Mucosa of descending colon (tissue), 3 donors: Measurements from ENCODE around the gene ACBD4. TPM values are rescaled to one million over a fixed set of nuclear protein-coding genes. Genes with fewer than 3 reads are reported as not detected.

ENCODE experiments used
- ATAC-seq: fragments of 200-7000 bp; cut with Tn5 transposase; one replicate; pipeline ENCODE4 v1.9.1; 2020; ENCODE audit warnings: mild to moderate bottlenecking, moderate library complexity
- DNase-seq, 3 donors: peaks; one replicate each; pipeline ENCODE4 v3.0.0-alpha.2; 2020
- H3K36me3 ChIP-seq: fragments of 200-600 bp; one replicate; pipeline ENCODE4 v1.8.0; 2021; ENCODE audit warnings: low read depth, mild to moderate bottlenecking
- H3K4me1 ChIP-seq: fragments of 200-600 bp; one replicate; pipeline ENCODE4 v1.8.0; 2021; ENCODE audit warnings: low read depth, mild to moderate bottlenecking
- H3K4me3 ChIP-seq: fragments of 200-600 bp; one replicate; pipeline ENCODE4 v1.8.0; 2021; ENCODE audit warnings: mild to moderate bottlenecking
- H3K9me3 ChIP-seq: fragments of 200-600 bp; one replicate; pipeline ENCODE4 v1.8.0; 2021; ENCODE audit warnings: mild to moderate bottlenecking
- CTCF ChIP-seq: fragments of 200-600 bp; IDR thresholded peaks from one replicate; pipeline ENCODE4 v1.8.0; 2022; ENCODE audit warnings: antibody characterized with exemption, mild to moderate bottlenecking
- intact Hi-C, 2 donors: fragments of 100-400 bp; cut with DNase I in 1 of 2; cut with micrococcal nuclease in 1 of 2; formaldehyde crosslinking; loops; one replicate each; pipeline versions ENCODE4 v1.11.0 to v1.11.1; 2022; cut with DNase I, micrococcal nuclease
- total RNA-seq, 3 donors: library from RNA; stranded (reverse); fragmentation: NEBNext Ultra II Directional in 2 of 3; extraction: Animal tissue kit (Norgen Biotek cat#: 25700) in 2 of 3; gene quantifications; one replicate each; pipeline versions ENCODE4 v1.2.1 to v1.2.4, GENCODE V29; 2021 to 2023
- donor health status: DM: no; HTN: no; CAD: no; lungs with moderate emphysema.
- donor health status: DM: no; HTN: no; CAD: no.
- donor health status: DM: no; HTN: yes; CAD: no.

ACBD4 gene
- total RNA-seq, 3 donors from 2014 or later: 18.1 to 28.7 (median 26.3) TPM

- no peaks in the 10 kb centered on the region for H3K4me1 ChIP-seq
- no peak for ATAC-seq
- no peaks in the 10 kb centered on the region for H3K9me3 ChIP-seq
- no peak for DNase-seq
- no peak for TF ChIP-seq CTCF
- H3K4me3 ChIP-seq: no peak overlapping the region
- intact Hi-C loops: loop anchor here in 1 of 2 donors (10.0 kb wide), 1 partner anchor 190 kb away; no protein-coding TSS in a partner anchor
- peaks cover under 1% of the 10 kb centered on the region for H3K36me3 ChIP-seq
Observed at GRCh38 chr17:45114117-45114932, 21.2 kb upstream of the ACBD4 start.

DNA sequence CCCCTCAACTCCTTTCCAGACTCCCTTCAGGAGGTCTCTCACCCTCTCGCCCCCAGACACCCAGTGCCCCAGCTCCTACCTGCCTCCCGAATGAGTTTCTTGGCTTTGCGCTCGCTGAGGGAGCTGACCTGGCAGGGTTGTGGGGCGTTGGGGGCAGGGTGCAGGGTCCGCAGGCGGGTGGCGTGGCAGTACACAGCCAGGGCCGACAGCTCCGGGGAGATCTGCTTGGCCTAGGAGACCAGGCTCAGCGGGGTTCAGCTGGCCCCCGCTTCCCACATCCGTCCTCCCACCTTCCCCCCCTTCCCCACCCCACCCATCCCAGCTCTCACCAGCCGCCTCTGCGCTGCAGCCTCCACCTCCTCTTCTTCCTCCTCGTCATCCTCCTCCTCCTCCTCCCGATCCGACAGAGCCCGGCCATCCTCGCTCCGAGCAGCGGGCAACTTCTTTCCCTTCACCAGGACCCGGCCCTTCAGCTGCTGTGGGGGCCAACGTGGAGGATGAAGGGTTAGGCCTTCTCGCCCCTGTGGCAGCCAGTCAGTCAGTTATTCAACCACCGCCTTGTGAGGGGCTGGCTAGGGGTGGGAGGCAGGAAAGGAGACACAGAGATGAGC is 20.4 kb upstream of the ACBD4 start:
- intact Hi-C loops: loop anchor here in 1 of 2 donors (10.0 kb wide), 1 partner anchor 190 kb away; no protein-coding TSS in a partner anchor
- DNase-seq (no peak), ATAC-seq (no peak)
- no peak overlapping the region for H3K4me3 ChIP-seq
- TF ChIP-seq CTCF: no peak
- no peaks in the 10 kb centered on the region for H3K4me1 ChIP-seq
- peaks cover 4% of the 10 kb centered on the region for H3K36me3 ChIP-seq
- no peaks in the 10 kb centered on the region for H3K9me3 ChIP-seq

DNA sequence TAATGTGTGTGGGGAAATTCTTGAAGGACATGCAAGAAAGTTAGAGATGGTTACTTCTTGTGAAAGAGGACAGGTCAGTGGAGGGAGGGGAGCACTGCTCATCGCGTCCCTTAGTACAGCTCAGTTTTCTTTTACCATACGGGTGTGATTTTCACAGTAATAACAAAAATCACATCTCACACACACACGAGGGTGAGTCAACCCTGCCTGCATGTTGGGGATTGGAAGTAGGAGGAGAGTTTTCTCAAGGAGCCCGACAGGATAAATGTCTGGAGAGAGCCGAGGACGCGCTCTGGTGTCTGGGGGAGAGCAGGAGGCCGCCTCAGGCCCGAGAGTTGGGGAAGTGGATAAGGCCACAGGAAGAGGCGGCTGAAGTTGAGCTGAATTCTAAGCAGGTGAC is 19.6 kb upstream of the ACBD4 start:
- no peak for ATAC-seq
- Histone ChIP-seq H3K36me3 (peaks cover 4% of the 10 kb centered on the region), H3K9me3 (no peaks in the 10 kb centered on the region), H3K4me3 (no peak overlapping the region), H3K4me1 (no peaks in the 10 kb centered on the region)
- TF ChIP-seq CTCF: no peak
- DNase-seq: no peak
- intact Hi-C loops: loop anchor here in 1 of 2 donors (10.0 kb wide), 1 partner anchor 191 kb away; no protein-coding TSS in a partner anchor

DNA sequence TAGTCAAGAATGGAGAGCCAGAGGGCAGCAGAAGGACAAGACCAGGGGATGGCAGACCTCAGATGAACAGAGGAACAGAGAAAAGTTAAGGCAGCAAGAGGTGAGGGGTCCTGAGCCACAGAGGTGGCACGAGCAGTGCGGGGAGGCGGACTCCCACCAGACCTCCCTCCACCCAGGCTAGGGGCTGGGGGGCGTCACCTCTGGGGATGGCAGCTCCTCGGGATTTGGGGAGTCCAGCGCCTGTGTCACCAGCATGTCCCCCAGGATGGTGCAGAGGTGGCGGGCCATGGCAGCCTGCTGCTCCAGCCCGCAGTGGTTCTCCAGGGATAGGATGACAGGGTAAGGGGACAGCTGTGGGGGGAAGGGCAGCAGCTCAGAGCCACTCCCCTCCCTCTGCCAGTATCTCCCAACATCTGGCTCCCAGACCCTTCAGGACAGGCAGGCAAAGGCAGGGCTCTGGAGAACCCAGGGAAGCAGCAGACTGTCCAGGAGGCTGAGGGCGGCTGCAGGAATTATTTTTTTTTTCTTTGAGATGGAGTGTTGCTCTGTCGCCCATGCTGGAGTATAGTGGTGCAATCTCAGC is 19.0 kb upstream of the ACBD4 start:
- no peak for TF ChIP-seq CTCF
- Histone ChIP-seq H3K9me3 (no peaks in the 10 kb centered on the region), H3K4me3 (no peak overlapping the region), H3K4me1 (no peaks in the 10 kb centered on the region), H3K36me3 (peaks cover 4% of the 10 kb centered on the region)
- no peak for DNase-seq
- ATAC-seq: no peak
- intact Hi-C loops: loop anchor here in 1 of 2 donors (10.0 kb wide), 1 partner anchor 192 kb away; no protein-coding TSS in a partner anchor

DNA sequence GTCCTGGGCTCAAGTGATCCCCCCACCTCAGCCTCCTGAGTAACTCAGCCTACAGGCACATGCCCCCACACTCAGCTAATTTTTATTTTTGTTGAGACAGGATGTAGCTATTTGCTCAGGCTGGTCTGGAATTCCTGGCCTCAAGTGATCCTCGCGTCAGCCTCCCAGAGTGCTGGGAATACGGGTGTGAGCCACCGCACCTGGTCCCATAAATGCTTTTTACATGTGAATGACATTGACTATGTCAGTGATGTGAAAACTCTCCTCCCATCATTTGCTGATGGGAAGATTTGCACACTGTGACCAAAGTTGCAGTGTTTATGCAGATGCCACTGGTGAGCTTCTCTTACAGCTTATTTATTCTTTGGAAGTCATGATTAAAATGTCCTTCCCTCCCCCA is 18.2 kb upstream of the ACBD4 start:
- Histone ChIP-seq H3K36me3 (peaks cover 4% of the 10 kb centered on the region), H3K4me3 (no peak overlapping the region), H3K4me1 (peaks cover 4% of the 10 kb centered on the region), H3K9me3 (no peaks in the 10 kb centered on the region)
- no peak for TF ChIP-seq CTCF
- ATAC-seq: no peak
- intact Hi-C loops: loop anchor here in 1 of 2 donors (10.0 kb wide), 1 partner anchor 193 kb away; no protein-coding TSS in a partner anchor
- no peak for DNase-seq
